Left ventricle myocardium superior (tissue), 1 donor: Measurements from ENCODE around the gene SLIT3. TPM values are rescaled to one million over a fixed set of nuclear protein-coding genes. Genes with fewer than 3 reads are reported as not detected.
A peak's percentile ranks its signal among the peaks of the same experiment; 100 is the strongest.

ENCODE experiments used
- ATAC-seq: fragments of 200-7000 bp; cut with Tn5 transposase; one replicate; pipeline ENCODE4 v1.9.1; 2020; ENCODE audit warnings: mild to moderate bottlenecking, moderate library complexity
- DNase-seq: peaks from one replicate; pipeline ENCODE4 v3.0.0-alpha.2; 2020
- intact Hi-C: fragments of 100-400 bp; cut with micrococcal nuclease; formaldehyde crosslinking; loops from one replicate; pipeline ENCODE4 v1.11.0; 2022
- total RNA-seq: library from RNA; stranded (reverse); fragmentation: NEBNext Ultra II Directional; extraction: Animal tissue kit (Norgen Biotek cat#: 25700); gene quantifications from one replicate; pipeline ENCODE4 v1.2.1, GENCODE V29; 2021
- donor health status: DM: no; HTN: yes; CAD: no; lungs with severe emphysema.

The SLIT3 gene
- total RNA-seq, 1 donor from 2014 or later, result 8.4 TPM

- no peak for DNase-seq
- intact Hi-C loops, result no loop called here
- ATAC-seq, result no peak
These were observed 360.9 kb downstream of the SLIT3 start for GRCh38 chr5:168939887-168940544.

- intact Hi-C loops, result no loop called here
- DNase-seq (no peak), ATAC-seq (no peak)
These were observed 361.7 kb downstream of the SLIT3 start for GRCh38 chr5:168939156-168939800.

GRCh38 chr5:168936511-168936910 lies 364.4 kb downstream of the SLIT3 start:
- intact Hi-C loops, result no loop called here
- DNase-seq (no peak), ATAC-seq (no peak)

GRCh38 chr5:168935183-168935582 lies 365.8 kb downstream of the SLIT3 start:
- intact Hi-C loops, result no loop called here
- no peak for DNase-seq
- ATAC-seq, result no peak

GRCh38 chr5:168934169-168934568 lies 366.8 kb downstream of the SLIT3 start:
- intact Hi-C loops, result no loop called here
- DNase-seq (no peak), ATAC-seq (no peak)

- DNase-seq, result no peak
- intact Hi-C loops, result no loop called here
- ATAC-seq, result no peak
These were observed 368.3 kb downstream of the SLIT3 start for GRCh38 chr5:168932400-168933189.

- no peak for DNase-seq
- intact Hi-C loops, result no loop called here
- ATAC-seq, result peak; percentile 74
These were observed 369.1 kb downstream of the SLIT3 start for GRCh38 chr5:168931638-168932345.

GRCh38 chr5:168929656-168930055 lies 371.3 kb downstream of the SLIT3 start:
- intact Hi-C loops, result no loop called here
- ATAC-seq (no peak), DNase-seq (no peak)

GRCh38 chr5:168925160-168925559 lies 375.8 kb downstream of the SLIT3 start:
- intact Hi-C loops, result no loop called here
- no peak for ATAC-seq
- DNase-seq, result no peak

GRCh38 chr5:168921147-168921866 lies 379.6 kb downstream of the SLIT3 start:
- ATAC-seq (no peak), DNase-seq (no peak)
- intact Hi-C loops, result no loop called here

GRCh38 chr5:168920019-168920810 lies 380.7 kb downstream of the SLIT3 start:
- no peak for ATAC-seq
- DNase-seq, result no peak
- intact Hi-C loops, result no loop called here

GRCh38 chr5:168917947-168918600 lies 382.9 kb downstream of the SLIT3 start:
- DNase-seq (no peak), ATAC-seq (no peak)
- intact Hi-C loops, result no loop called here

GRCh38 chr5:168916852-168917251 lies 384.1 kb downstream of the SLIT3 start:
- ATAC-seq, result no peak
- no peak for DNase-seq
- intact Hi-C loops, result no loop called here

GRCh38 chr5:168916266-168916665 lies 384.7 kb downstream of the SLIT3 start:
- intact Hi-C loops, result no loop called here
- ATAC-seq (peak; percentile 49), DNase-seq (peak; percentile 35)

- ATAC-seq, result no peak
- intact Hi-C loops, result no loop called here
These were observed 386.4 kb downstream of the SLIT3 start for GRCh38 chr5:168914491-168914890.

GRCh38 chr5:168910874-168911273 lies 390.1 kb downstream of the SLIT3 start:
- DNase-seq, result no peak
- intact Hi-C loops, result no loop called here

More at GRCh38 chr5:168914491-168914890, 386.4 kb downstream of the SLIT3 start:
- no peak for DNase-seq

GRCh38 chr5:168908207-168908606 lies 392.7 kb downstream of the SLIT3 start:
- peak; percentile 34 for DNase-seq
- ATAC-seq, result peak; percentile 96
- intact Hi-C loops, result no loop called here

More at GRCh38 chr5:168910874-168911273, 390.1 kb downstream of the SLIT3 start:
- ATAC-seq, result no peak

GRCh38 chr5:168903061-168903460 lies 397.9 kb downstream of the SLIT3 start:
- DNase-seq (no peak), ATAC-seq (no peak)
- intact Hi-C loops, result no loop called here
